Measurements from ENCODE around the gene CHMP4A. TPM values are rescaled to one million over a fixed set of nuclear protein-coding genes. Genes with fewer than 3 reads are reported as not detected.

Gene CHMP4A
- total RNA-seq, 1 experiment from 2014 or later: 56.7 TPM

DNA sequence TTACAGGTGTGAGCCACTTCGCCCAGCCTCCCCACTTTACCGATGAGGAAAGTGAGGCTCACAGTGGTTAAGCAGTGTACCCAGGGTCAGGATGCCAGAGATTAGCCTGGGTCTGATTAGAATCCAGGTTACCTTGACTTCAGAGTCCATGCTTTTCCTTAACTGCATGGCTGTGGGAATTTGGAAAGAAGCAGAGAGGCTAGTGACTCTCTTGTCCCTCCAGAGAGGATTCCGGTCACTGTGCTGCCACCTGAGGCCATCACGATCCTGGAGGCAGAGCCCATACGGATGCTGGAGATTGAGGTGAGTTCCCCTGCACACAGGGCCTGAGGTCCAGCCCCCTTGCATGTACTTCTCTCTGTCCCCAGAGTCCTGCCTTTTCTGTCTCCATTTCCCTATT, 36.7 kb downstream of the CHMP4A start:
- ChIA-PET POLR2A (ENCODE audit: low non-redundant PET) (no interaction called here), CTCF (no interaction called here)
- Histone ChIP-seq H3K36me3 (ENCODE audit: insufficient read depth, low read length, poor library complexity, severe bottlenecking) (peaks cover 28% of the 10 kb centered on the region), H3K9me3 (ENCODE audit: low read depth, low read length, poor library complexity, severe bottlenecking) (no peaks in the 10 kb centered on the region), H3K4me3 (ENCODE audit: low read depth, low read length, poor library complexity, severe bottlenecking) (no peak overlapping the region), H3K27me3 (replicated peaks; ENCODE audit: insufficient read depth, low read depth, low read length, poor library complexity) (no peaks in the 10 kb centered on the region), H3K27ac (ENCODE audit: low read depth, low read length, poor library complexity, severe bottlenecking) (no peak overlapping the region), H3K4me1 (ENCODE audit: insufficient read depth, low read length, poor library complexity, severe bottlenecking) (no peaks in the 10 kb centered on the region)
- DNase-seq (ENCODE audit: low spot score): no peak
- no peak for TF ChIP-seq EZH2 (IDR thresholded peaks at IDR 0.05; ENCODE audit: borderline replicate concordance, low read depth, low read length, poor library complexity, severe bottlenecking)
- TF ChIP-seq, protein P1, sequence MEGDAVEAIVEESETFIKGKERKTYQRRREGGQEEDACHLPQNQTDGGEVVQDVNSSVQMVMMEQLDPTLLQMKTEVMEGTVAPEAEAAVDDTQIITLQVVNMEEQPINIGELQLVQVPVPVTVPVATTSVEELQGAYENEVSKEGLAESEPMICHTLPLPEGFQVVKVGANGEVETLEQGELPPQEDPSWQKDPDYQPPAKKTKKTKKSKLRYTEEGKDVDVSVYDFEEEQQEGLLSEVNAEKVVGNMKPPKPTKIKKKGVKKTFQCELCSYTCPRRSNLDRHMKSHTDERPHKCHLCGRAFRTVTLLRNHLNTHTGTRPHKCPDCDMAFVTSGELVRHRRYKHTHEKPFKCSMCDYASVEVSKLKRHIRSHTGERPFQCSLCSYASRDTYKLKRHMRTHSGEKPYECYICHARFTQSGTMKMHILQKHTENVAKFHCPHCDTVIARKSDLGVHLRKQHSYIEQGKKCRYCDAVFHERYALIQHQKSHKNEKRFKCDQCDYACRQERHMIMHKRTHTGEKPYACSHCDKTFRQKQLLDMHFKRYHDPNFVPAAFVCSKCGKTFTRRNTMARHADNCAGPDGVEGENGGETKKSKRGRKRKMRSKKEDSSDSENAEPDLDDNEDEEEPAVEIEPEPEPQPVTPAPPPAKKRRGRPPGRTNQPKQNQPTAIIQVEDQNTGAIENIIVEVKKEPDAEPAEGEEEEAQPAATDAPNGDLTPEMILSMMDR (conservative IDR thresholded peaks at IDR 0.05; ENCODE audit: low read depth, low read length): no peak
- no TSS peak for BruUV-seq (replicated peaks)
- intact Hi-C loops (cut with micrococcal nuclease; ENCODE audit: unreplicated experiment): no loop called here

DNA sequence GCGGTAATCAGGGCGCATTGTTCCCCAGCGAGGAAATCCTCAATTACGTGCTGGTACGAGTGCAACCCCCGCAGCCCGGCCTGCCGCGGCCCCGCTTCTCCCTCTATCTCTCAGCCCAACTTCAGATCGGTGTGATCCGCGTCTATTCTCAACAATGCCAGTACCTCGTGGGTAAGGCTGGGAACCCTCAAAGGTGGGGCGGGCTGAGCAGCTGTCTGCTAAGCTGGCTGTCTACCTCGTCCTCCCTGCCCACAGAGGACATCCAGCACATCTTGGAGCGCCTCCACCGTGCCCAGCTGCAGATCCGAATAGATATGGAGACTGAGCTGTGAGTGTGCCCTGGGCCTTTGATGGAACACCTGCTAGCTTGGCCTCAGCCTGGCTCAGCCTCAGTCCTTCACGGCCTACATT, 40.4 kb downstream of the CHMP4A start:
- intact Hi-C loops (cut with micrococcal nuclease; ENCODE audit: unreplicated experiment): no loop called here
- Histone ChIP-seq H3K4me3 (ENCODE audit: low read depth, low read length, poor library complexity, severe bottlenecking) (no peak overlapping the region), H3K27ac (ENCODE audit: low read depth, low read length, poor library complexity, severe bottlenecking) (no peak overlapping the region), H3K36me3 (ENCODE audit: insufficient read depth, low read length, poor library complexity, severe bottlenecking) (no peaks in the 10 kb centered on the region), H3K4me1 (ENCODE audit: insufficient read depth, low read length, poor library complexity, severe bottlenecking) (no peaks in the 10 kb centered on the region), H3K9me3 (ENCODE audit: low read depth, low read length, poor library complexity, severe bottlenecking) (no peaks in the 10 kb centered on the region), H3K27me3 (replicated peaks; ENCODE audit: insufficient read depth, low read depth, low read length, poor library complexity) (no peaks in the 10 kb centered on the region)
- no TSS peak for BruUV-seq (replicated peaks)
- no peak for DNase-seq (ENCODE audit: low spot score)
- ChIA-PET CTCF (no interaction called here), POLR2A (ENCODE audit: low non-redundant PET) (interaction anchor here (0.6 kb wide), 2 partner anchors 98 to 1149 kb away, joined by 4 read pairs; no protein-coding TSS in a partner anchor)
- TF ChIP-seq, protein P1 (conservative IDR thresholded peaks at IDR 0.05; ENCODE audit: low read depth, low read length): no peak
- no peak for TF ChIP-seq EZH2 (IDR thresholded peaks at IDR 0.05; ENCODE audit: borderline replicate concordance, low read depth, low read length, poor library complexity, severe bottlenecking)

DNA sequence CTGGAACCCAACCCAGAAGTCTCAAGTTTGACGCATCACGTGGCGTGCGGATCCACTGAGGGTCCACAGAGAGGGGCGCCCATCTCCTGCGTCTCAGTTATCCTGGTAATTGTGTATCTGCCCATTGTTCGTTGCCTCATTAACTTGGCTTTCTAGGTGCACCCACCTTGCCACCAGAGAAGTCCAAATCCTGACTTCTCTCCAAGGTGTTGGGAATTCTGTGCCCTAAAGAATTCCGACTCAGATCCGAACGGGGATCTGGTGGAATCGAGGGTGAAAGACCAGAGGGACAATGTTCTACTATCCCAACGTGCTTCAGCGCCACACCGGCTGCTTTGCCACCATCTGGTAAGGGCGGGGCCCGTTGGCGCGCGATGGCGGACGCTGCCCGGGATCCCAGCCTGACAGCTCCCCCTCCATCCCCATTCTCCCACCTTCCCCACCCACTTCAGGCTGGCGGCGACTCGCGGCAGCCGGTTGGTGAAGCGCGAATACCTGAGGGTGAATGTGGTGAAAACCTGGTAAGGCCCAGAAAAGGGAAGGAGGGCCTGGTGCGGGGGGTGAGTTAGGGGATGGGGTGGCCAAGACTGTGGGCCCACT, 40.9 kb downstream of the CHMP4A start:
- intact Hi-C loops (cut with micrococcal nuclease; ENCODE audit: unreplicated experiment): no loop called here
- no TSS peak for BruUV-seq (replicated peaks)
- H3K27ac ChIP-seq (ENCODE audit: low read depth, low read length, poor library complexity, severe bottlenecking): no peak overlapping the region
- POLR2A ChIA-PET (ENCODE audit: low non-redundant PET): interaction anchor here (0.6 kb wide), 2 partner anchors 98 to 1149 kb away, joined by 4 read pairs; no protein-coding TSS in a partner anchor
- no peak for DNase-seq (ENCODE audit: low spot score)
- no peaks in the 10 kb centered on the region for H3K36me3 ChIP-seq (ENCODE audit: insufficient read depth, low read length, poor library complexity, severe bottlenecking)
- TF ChIP-seq EZH2 (IDR thresholded peaks at IDR 0.05; ENCODE audit: borderline replicate concordance, low read depth, low read length, poor library complexity, severe bottlenecking): no peak
- TF ChIP-seq, protein P1 (conservative IDR thresholded peaks at IDR 0.05; ENCODE audit: low read depth, low read length): no peak
- H3K9me3 ChIP-seq (ENCODE audit: low read depth, low read length, poor library complexity, severe bottlenecking): no peaks in the 10 kb centered on the region
- no peak overlapping the region for H3K4me3 ChIP-seq (ENCODE audit: low read depth, low read length, poor library complexity, severe bottlenecking)
- no peaks in the 10 kb centered on the region for H3K27me3 ChIP-seq (replicated peaks; ENCODE audit: insufficient read depth, low read depth, low read length, poor library complexity)
- CTCF ChIA-PET: no interaction called here
- H3K4me1 ChIP-seq (ENCODE audit: insufficient read depth, low read length, poor library complexity, severe bottlenecking): no peaks in the 10 kb centered on the region
